Esophagus (tissue), 2 donors: ENCODE data around the gene IPO13. TPM values are rescaled to one million over a fixed set of nuclear protein-coding genes. Genes with fewer than 3 reads are reported as not detected.
A peak's percentile ranks its signal among the peaks of the same experiment; 100 is the strongest.

Source experiments
- H3K27ac ChIP-seq, 2 donors: one replicate each; pipeline ENCODE4 v1.5.1; 2013; ENCODE audit warnings: low read depth in 2 of 2, mild to moderate bottlenecking in 2 of 2, inconsistent platforms in 1 of 2, low read length in 1 of 2, moderate library complexity in 1 of 2
- H3K27me3 ChIP-seq, 2 donors: one replicate each; pipeline ENCODE4 v1.6.1; 2013; ENCODE audit warnings: low read length in 2 of 2, control low read depth in 1 of 2, mild to moderate bottlenecking in 1 of 2; ENCODE audit not compliant: insufficient read depth in 2 of 2, control insufficient read depth in 1 of 2
- H3K36me3 ChIP-seq, 2 donors: one replicate each; pipeline ENCODE4 v1.6.1; 2013; ENCODE audit warnings: low read length in 1 of 2; ENCODE audit not compliant: control insufficient read depth in 2 of 2, insufficient read depth in 2 of 2
- H3K4me1 ChIP-seq, 2 donors: one replicate each; pipeline ENCODE4 v1.6.1; 2013; ENCODE audit warnings: low read length in 1 of 2; ENCODE audit not compliant: control insufficient read depth in 2 of 2, insufficient read depth in 2 of 2
- H3K4me3 ChIP-seq, 2 donors: one replicate each; pipeline ENCODE4 v1.5.1; 2013; ENCODE audit warnings: low read length in 2 of 2, mild to moderate bottlenecking in 2 of 2, low read depth in 1 of 2, moderate library complexity in 1 of 2
- H3K9me3 ChIP-seq, 2 donors: one replicate each; pipeline ENCODE4 v1.6.1; 2013; ENCODE audit warnings: mild to moderate bottlenecking in 2 of 2, low read depth in 1 of 2, low read length in 1 of 2, moderate library complexity in 1 of 2; ENCODE audit not compliant: control insufficient read depth in 2 of 2, insufficient read depth in 1 of 2
- WGBS, 2 donors: extraction: QIAGEN DNeasy Blood & Tissue Kit; methylation state at CpG; one replicate each; pipeline ENCODE4 v1.1.7; 2013; 5-methylcytosine and 5-hydroxymethylcytosine counted together
- polyA plus RNA-seq, 2 donors: library from polyadenylated mRNA; stranded (reverse); fragments of 200-250 nt; gene quantifications; one replicate each; pipeline ENCODE4 v1.2.3, GENCODE V29; 2013
- donor health status: healthy with polysubstance abuse.
- donor health status: Bipolar disorder and iron deficiency.

The IPO13 gene
- polyA plus RNA-seq, 2 donors = 18.1 to 22.1 TPM

DNA sequence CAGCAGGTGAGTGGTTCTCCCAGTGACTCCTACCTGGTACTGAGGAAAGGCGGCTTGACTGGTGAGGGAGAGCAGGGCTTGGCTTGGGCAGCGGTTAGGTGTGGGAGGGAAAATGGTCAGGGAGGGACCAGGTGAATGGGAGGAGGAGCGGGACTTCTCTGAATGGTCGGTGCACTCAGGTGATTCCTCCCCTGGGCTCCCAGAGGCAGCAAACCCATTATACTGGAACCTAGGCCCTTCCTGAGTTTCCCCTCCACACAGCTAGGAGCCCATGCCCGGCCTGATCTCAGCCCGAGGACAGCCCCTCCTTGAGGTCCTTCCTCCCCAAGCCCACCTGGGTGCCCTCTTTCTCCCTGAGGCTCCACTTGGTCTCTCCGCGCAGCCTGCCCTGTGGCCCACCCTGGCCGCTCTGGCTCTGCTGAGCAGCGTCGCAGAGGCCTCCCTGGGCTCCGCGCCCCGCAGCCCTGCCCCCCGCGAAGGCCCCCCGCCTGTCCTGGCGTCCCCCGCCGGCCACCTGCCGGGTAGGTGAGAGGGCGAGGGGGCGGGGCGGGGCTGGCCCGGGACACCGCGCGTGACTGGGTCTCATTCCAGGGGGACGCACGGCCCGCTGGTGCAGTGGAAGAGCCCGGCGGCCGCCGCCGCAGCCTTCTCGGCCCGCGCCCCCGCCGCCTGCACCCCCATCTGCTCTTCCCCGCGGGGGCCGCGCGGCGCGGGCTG is 10.9 kb upstream of the IPO13 start:
- no peaks in the 10 kb centered on the region for H3K27me3 ChIP-seq
- no peak overlapping the region for H3K27ac ChIP-seq
- H3K9me3 ChIP-seq = no peaks in the 10 kb centered on the region
- WGBS, 2 donors = 11 to 16% methylated on average over 32 to 48 of the region's 48 CpGs
- peaks cover 3 to 31% of the 10 kb centered on the region in 2 donors for H3K4me1 ChIP-seq
- H3K36me3 ChIP-seq = no peaks in the 10 kb centered on the region
- H3K4me3 ChIP-seq = peak overlapping the region; percentile 21 to 56

- Histone ChIP-seq H3K27ac (peak overlapping the region in 1 of 2 donors; percentile 34), H3K9me3 (no peaks in the 10 kb centered on the region), H3K36me3 (no peaks in the 10 kb centered on the region), H3K4me3 (peak overlapping the region; percentile 34 to 56), H3K27me3 (no peaks in the 10 kb centered on the region), H3K4me1 (peaks cover 3 to 29% of the 10 kb centered on the region in 2 donors)
- 13 to 18% methylated on average over 44 to 56 of the region's 56 CpGs for WGBS, 2 donors
Measured at GRCh38 chr1:43936431-43937151, 10.2 kb upstream of the IPO13 start.

- Histone ChIP-seq H3K27ac (no peak overlapping the region), H3K4me1 (peaks cover 3 to 29% of the 10 kb centered on the region in 2 donors), H3K36me3 (no peaks in the 10 kb centered on the region), H3K4me3 (no peak overlapping the region), H3K27me3 (no peaks in the 10 kb centered on the region), H3K9me3 (no peaks in the 10 kb centered on the region)
- 55 to 71% methylated on average over 8 of the region's 8 CpGs for WGBS, 2 donors
Measured at GRCh38 chr1:43937179-43937865, 9.4 kb upstream of the IPO13 start.

- no peaks in the 10 kb centered on the region for H3K36me3 ChIP-seq
- no peaks in the 10 kb centered on the region for H3K27me3 ChIP-seq
- 84 to 85% methylated on average over 10 of the region's 10 CpGs for WGBS, 2 donors
- H3K27ac ChIP-seq = no peak overlapping the region
- H3K9me3 ChIP-seq = no peaks in the 10 kb centered on the region
- H3K4me1 ChIP-seq = peaks cover 3 to 25% of the 10 kb centered on the region in 2 donors
- H3K4me3 ChIP-seq = no peak overlapping the region
Measured at GRCh38 chr1:43938383-43938782, 8.4 kb upstream of the IPO13 start.

DNA sequence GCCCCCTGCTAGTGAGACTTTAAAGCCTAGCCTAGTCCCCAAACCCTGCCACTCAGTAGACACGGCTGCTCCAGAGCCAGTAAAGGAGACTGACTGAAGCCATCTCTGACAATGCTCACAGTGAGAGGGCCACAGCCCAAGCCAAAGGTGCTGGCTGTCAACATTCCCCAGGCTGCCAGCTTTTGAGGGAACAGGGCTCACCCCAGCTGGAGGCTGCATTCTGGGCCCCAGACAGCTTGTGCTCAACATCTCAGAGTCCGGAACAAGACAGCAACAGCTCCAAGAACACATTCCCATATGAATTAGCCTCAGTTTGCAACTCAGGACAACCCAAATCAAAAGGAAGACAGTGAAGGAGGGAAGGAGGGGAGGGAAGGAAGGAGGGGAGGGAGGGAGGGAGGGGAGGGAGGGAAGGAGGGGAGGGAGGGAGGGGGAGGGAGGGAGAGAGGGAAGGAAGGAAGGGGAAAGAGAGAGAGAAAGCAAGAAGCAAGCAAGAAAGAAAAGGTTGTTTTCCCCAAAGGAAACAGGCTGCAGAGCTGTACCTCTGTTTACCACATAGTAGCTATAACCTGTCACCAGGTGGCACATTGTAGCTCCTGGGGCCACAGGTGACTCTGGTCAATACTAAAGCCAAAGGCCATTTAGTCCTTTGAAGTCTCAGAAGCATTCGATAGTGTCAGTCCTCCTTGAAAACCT is 7.7 kb upstream of the IPO13 start:
- H3K4me1 ChIP-seq = peaks cover 0 to 21% of the 10 kb centered on the region in 2 donors
- WGBS, 2 donors = 72 to 80% methylated on average over 3 of the region's 3 CpGs
- no peak overlapping the region for H3K27ac ChIP-seq
- H3K36me3 ChIP-seq = no peaks in the 10 kb centered on the region
- no peaks in the 10 kb centered on the region for H3K27me3 ChIP-seq
- H3K4me3 ChIP-seq = no peak overlapping the region
- no peaks in the 10 kb centered on the region for H3K9me3 ChIP-seq

GRCh38 chr1:43942411-43942810 is 4.3 kb upstream of the IPO13 start:
- Histone ChIP-seq H3K36me3 (no peaks in the 10 kb centered on the region), H3K27ac (no peak overlapping the region), H3K4me1 (peaks cover 1 to 2% of the 10 kb centered on the region in 2 donors), H3K4me3 (no peak overlapping the region), H3K9me3 (no peaks in the 10 kb centered on the region), H3K27me3 (no peaks in the 10 kb centered on the region)
- 90 to 95% methylated on average over 3 of the region's 3 CpGs for WGBS, 2 donors

DNA sequence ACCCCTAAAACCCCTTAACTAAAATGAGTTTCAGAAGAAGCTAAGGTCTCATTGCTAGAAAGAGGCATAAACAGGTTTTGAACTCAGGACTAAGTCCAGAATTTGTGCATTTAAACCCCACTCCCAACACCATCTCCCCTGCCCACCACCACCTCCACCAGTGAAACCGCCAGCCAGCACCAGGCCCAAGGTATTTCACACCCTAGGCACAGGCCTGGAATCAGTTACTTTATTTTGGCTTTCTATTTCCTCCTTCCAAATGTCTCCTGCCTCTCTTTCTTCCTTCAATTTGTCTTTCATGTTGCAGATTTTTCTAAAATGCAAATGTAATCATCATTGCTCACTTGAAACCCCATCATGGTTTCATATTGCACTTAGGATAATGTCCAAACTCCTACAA is 1.9 kb upstream of the IPO13 start:
- H3K4me3 ChIP-seq = no peak overlapping the region
- H3K4me1 ChIP-seq = peaks cover 13 to 15% of the 10 kb centered on the region in 2 donors
- no peak overlapping the region for H3K27ac ChIP-seq
- H3K36me3 ChIP-seq = peaks cover 0 to 7% of the 10 kb centered on the region in 2 donors
- WGBS, 2 donors = 98 to 100% methylated on average over 1 of the region's 1 CpG
- no peaks in the 10 kb centered on the region for H3K9me3 ChIP-seq
- H3K27me3 ChIP-seq = no peaks in the 10 kb centered on the region

- WGBS, 2 donors = 4 to 7% methylated on average over 3 of the region's 3 CpGs
Measured at GRCh38 chr1:43945674-43946235, 995 bp upstream of the IPO13 start.

More at GRCh38 chr1:43945674-43946235, 995 bp upstream of the IPO13 start:
- Histone ChIP-seq H3K27ac (peak overlapping the region in 1 of 2 donors; percentile 83), H3K9me3 (no peaks in the 10 kb centered on the region), H3K4me1 (peaks cover 13 to 17% of the 10 kb centered on the region in 2 donors), H3K27me3 (no peaks in the 10 kb centered on the region), H3K36me3 (peaks cover 0 to 9% of the 10 kb centered on the region in 2 donors), H3K4me3 (peak overlapping the region; percentile 80 to 82)
